Esophagus mucosa (tissue), 1 donor: ENCODE measurements around the gene ESPN. TPM values are rescaled to one million over a fixed set of nuclear protein-coding genes. Genes with fewer than 3 reads are reported as not detected.
"Not testable (repeated sequence)": the region's sequence is repeated elsewhere in the genome, so short reads cannot be mapped to it uniquely, and the experiment has no call there.

Experiments used
- ATAC-seq: fragments of 200-7000 bp; cut with Tn5 transposase; one replicate; pipeline ENCODE4 v1.9.1; 2020
- total RNA-seq: library from RNA; stranded (reverse); gene quantifications from one replicate; pipeline ENCODE4 v1.2.4, GENCODE V29; 2023
- donor health status: DM: yes; HTN: yes; CAD: no.

ESPN gene, protein sequence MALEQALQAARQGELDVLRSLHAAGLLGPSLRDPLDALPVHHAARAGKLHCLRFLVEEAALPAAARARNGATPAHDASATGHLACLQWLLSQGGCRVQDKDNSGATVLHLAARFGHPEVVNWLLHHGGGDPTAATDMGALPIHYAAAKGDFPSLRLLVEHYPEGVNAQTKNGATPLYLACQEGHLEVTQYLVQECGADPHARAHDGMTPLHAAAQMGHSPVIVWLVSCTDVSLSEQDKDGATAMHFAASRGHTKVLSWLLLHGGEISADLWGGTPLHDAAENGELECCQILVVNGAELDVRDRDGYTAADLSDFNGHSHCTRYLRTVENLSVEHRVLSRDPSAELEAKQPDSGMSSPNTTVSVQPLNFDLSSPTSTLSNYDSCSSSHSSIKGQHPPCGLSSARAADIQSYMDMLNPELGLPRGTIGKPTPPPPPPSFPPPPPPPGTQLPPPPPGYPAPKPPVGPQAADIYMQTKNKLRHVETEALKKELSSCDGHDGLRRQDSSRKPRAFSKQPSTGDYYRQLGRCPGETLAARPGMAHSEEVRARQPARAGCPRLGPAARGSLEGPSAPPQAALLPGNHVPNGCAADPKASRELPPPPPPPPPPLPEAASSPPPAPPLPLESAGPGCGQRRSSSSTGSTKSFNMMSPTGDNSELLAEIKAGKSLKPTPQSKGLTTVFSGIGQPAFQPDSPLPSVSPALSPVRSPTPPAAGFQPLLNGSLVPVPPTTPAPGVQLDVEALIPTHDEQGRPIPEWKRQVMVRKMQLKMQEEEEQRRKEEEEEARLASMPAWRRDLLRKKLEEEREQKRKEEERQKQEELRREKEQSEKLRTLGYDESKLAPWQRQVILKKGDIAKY
- total RNA-seq = 33.4 TPM

DNA sequence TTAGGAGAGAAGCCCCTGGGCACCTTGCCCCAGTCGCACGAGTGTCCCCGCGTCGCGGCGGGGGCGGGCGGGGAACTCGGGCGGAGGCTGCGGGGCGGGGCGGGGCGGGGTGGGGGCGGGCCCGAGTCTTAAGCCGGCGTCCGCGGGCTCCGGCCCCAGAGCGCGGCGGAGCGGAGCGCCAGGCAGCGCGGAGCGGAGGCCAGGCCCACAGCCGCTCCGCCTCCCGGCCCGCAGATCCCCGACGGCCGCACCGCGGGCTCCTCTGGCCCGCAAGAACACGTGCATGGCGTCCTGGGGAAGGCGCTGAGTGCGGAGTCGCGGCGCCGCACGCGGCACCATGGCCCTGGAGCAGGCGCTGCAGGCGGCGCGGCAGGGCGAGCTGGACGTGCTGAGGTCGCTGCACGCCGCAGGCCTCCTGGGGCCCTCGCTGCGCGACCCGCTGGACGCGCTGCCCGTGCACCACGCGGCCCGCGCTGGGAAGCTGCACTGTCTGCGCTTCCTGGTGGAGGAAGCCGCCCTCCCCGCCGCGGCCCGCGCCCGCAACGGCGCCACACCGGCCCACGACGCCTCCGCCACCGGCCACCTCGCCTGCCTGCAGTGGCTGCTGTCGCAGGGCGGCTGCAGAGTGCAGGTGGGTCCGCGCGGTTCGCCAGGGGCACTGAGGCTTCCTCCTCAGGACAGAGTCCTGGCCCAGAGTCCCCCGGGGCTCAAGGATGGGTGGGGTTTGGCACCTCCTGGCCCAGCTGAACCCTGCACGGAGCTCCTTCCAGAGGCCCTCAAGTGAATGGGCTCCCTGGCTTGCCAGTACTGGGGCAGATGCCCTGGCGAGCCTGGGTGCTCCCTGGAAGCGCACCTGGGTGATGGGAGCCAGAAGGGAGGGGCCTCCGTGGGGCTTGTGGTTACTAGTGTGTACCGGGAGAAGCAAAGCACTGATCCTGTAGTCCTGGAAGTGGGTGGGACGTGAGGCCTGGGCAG, at the start of gene ESPN:
ESPN (plus strand) TSS at position 158 of the 975 bp plus-strand sequence; CDS start at position 338, 180 bp downstream.
- ATAC-seq = peak; percentile 6

DNA sequence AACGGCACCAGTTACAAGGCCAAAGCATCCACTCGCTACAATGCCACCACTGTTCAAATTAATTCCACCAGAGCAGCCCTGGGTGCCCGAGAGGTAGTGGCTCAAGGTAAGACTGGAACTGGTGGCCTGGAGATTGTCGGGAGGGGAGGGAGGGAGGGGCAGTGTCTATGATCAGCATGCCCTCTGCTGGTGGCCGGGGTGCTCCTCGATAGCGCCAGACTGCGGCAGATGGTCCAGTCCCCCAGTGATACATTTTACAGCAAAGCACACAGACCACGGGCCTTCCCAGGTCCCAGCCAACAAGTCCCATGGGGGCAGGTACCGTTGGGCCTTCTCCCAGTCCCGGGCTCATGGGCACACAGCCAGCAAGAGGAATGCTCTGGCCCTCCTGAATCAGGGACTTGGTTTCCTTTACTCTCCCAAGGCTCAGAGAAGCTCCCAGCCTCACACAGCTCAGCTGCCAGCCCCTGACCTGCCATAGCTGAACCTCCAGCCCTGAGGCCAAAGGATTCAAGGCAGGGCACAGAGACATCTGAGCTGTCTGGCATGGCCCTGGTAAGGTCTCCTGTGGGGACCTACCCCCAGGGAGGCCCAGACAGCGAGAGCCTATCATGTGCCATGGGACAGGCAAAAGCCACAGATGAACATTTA, 46.4 kb upstream of the ESPN start:
- no peak for ATAC-seq

DNA sequence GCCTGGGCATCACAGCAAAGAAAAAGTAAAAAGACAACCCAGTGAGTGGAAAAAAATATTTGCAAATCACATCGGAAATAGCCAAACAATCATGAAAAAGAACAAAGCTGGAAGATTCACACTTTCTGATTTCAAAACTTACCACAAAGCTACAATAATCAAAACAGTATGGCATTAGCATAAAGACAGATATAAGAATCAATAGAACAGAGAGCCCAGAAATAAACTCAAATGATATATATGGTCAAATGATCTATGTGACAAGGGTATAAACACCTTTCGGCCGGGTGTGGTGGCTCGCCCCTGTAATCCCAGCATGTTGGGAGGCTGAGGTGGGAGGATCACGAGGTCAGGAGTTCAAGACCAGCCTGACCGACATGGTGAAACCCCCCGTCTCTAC, 44.5 kb upstream of the ESPN start:
- ATAC-seq = no peak

DNA sequence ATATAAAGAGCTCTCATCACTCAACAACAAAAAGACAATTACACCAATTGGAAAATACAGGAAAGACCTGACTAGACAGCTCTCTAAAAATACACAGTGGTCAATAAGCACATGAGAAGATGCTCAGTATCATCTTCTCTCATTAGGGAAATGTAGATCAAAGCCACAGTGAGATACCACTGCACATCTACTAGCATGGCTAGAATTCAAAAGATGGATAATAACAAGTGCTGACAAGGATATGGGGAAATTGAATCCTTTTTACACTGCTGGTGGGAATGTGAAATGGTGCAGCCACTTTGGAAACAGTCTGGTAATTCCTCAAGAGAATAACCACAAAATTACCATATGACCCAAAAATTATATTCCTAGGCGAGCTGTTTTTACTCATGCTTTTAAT, 40.4 kb upstream of the ESPN start:
- no peak for ATAC-seq

DNA sequence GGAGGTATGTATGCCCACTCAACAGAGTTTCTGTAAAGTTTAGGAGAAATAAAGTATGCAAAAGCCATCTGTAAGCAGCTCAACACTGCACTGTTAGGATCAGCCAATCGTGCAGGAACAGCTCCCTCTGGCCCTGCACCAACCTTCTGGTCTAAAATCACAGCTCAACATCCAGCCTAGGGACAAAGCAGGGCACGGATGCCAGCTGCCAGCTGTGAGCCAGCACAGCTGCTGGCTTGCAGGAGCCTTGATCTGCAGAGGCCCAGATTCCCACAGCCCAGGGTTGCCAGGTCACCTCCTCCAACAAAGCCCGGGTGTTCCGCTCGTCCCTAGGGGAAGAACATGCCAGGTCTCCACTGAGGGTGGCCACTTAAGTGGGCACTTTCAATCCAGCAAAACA, 39.6 kb upstream of the ESPN start:
- ATAC-seq = peak; percentile 32

DNA sequence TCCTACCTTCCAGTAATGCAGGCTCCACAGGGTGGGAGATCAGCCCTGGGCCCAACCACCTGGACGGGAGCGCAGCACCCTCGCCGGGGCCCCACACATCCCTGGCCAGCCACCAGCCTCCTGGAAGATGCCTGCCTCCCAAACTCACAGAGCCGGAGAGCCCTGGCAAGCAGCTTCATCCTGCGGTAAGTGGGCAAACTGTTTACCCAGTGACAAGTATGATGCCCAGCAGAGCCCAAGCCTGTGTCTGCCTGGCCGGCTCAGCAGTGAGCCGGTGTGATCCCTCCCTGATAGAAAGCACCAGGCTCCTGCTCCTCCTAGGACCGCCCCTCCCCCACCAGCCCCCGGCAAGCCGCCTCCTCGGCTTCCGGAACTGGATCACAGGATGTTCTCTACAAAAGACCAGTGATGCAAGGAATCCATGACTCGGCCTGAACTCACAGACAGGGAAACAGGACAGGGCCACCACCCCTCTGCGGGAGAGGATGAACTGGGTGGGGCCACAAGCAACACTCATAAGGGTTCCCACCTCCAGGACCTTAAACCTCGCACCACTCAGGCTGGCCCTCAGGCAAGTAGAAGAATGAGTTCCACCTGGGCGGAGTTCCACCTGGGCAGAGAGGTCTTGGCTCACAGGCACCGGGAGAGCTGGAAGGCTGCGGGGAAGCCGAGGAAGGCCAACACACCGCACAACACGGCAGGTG, 38.9 kb upstream of the ESPN start:
- ATAC-seq = peak; percentile 99

DNA sequence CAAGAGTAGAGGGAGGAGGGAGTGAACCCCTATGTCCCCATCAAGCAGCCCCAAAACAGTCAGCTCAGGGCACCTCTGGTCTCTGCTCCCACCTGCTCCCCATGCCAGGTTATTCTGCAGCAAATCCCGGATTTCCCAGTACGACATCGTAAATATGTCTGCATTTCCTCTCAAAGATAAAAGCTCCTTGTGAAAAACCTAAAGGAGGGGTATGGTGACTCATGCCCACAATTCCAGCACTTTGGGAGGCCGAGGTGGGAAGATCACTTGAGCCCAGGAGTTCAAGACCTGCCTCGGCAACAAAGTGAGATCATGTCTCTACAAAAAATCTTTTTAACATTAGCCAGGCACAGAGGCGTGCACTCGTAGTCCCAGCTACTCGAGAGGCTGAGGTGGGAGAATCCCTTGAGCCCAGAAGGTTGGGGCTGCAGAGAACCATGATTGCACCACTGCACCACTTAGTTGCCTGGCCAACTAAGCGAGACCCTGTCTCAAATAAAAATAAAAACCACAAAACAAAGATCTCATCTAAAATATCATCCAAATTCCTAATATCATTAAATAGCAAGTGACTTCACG, 38.1 kb upstream of the ESPN start:
- ATAC-seq = peak; percentile 1

DNA sequence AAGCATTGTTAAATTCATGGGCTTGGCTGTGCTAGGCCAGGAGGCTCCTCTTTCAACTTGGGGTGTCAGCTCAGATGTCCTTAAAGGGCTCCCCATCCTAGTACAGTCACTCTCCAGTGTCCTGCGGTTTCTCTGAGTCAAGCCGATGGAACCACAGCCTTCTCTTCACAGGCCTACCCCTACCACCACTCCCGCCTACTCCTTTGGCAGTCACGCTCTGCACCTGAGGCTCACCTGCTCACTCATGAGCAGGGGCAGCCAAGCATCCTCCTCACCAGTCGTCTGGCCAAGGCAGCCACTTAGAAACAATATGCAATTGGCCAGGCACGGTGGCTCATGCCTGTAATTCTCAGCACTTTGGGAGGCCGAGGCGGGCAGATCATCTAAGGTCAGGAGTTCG, 34.6 kb upstream of the ESPN start:
- no peak for ATAC-seq

DNA sequence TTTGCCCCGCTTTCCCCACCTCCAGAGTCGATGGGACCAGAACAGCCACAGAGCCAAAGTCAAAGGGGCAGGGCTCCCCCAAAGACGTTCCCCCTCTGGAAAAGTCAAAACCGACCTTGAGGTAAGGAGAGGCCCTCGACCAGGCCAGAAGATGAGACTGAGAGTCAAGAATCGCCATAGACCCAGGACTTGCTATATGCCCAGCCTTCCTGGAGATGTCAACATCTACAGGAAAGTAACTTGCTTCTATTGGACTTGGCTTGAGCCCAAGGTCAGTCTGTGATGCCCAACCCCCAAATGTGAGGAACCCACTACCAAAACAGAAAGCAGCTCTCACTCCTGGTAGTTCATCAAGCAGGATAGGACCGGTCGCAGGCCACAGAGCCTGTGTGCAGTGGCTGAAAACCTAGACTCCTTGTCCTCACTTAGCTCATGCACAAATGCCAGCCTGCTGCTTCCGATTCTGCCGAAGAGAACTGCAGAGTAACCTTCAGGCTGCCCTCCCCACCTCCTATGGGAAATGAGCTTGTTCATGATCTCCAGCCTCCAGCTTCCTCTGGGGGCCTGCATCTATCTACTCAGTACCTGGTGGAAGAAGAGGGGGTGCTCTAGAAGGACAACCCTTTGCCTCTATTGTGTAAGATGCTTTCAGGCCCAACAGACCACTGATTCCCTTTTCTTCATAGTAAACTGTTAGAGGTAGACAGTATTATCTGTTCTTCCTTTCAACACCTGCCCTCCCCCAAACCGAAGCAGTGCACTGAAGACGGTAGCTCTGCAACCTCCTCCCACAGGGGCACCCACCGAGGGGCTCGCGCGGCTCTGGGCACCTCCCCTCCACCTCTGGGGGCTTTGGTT, 32.4 kb upstream of the ESPN start:
- ATAC-seq = no peak

DNA sequence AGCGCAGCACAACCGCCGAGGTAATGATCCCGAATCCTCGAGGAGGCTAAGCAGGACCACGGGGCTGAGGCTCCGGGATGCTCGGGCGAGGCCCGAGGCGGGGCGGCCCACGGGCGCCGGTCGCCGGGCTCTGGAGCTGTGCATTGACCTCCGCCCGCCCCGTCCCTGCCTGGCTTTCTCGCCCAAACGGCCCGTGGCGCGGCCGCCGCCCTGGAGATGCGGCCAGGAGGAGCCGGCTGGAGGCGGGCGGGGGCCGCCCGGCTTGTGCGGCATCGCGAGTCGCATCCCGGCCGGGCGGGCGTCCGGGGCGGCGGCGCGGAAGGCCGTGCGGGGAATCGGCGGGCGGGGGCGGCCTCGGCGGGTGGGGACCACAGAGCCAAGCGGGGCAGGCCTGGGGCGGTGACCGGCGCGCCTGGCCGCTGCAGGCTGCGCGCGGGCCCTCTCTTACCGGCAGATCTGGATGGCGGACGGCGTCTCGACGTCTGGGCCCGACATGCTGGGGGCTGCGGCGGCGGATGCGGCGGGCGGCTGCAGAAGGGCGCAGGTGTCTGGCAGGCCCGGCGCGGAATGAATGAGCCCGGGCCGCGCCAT, 31.7 kb upstream of the ESPN start:
- peak; percentile 8 for ATAC-seq

DNA sequence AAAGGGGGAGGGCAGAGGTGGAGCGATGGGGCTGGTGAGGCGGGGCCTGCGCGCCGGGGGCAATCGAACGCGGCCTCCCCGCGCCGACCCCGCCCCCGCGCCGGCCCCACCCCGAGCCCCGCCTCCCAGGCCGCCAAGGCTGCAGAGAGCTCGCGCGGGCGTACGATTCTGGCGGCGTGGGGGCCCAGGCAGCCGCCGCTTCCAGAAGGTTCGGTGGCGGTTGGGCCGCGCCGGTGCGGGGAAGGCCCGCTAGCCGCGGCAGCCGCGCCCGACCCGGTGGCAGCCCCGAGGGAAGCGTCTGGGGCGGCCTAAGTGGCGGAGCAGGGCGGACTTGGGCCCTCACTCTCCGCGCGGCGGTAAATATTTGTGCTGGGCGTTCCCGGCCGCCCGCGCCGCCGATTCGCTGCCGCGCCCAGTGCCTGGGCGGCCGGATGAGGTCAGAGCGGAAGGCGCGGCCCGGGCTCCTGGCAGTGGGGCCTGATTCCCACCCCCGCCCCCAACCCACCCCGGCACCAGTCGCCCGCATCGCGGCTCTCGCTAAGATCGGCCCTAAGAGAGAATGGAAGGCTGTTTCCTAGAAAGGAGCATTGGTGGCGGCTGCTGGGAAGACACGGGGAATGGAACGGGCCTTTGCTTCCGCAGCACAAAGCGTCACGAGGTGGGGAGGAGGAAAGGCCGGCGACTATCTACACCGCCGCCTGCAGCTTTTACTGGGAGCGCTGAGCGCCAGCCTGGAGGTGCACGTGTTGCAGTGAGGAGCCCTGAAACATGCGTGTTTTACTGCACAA, 31.0 kb upstream of the ESPN start, which contains the start of gene ACOT7:
ACOT7 (minus strand) TSS at position 368 of the 788 bp plus-strand sequence. CDS start 368 bp downstream, outside the sequence.
- ATAC-seq = peak; percentile 95

DNA sequence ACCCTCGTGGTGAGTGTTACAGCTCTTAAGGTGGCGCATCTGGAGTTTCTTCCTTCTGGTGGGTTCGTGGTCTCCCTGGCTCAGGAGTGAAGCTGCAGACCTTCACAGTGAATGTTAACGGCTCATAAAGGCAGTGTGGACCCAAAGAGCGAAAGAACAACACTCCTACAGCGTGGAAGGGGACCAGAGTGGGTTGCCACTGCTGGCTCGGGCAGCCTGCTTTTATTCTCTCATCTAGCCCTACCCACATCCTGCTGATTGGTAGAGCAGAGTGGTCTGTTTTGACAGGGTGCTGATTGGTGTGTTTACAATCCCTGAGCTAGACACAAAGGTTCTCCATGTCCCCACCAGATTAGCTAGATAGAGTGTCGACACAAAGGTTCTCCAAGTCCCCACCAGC, 29.4 kb upstream of the ESPN start:
- ATAC-seq = not testable (repeated sequence)

DNA sequence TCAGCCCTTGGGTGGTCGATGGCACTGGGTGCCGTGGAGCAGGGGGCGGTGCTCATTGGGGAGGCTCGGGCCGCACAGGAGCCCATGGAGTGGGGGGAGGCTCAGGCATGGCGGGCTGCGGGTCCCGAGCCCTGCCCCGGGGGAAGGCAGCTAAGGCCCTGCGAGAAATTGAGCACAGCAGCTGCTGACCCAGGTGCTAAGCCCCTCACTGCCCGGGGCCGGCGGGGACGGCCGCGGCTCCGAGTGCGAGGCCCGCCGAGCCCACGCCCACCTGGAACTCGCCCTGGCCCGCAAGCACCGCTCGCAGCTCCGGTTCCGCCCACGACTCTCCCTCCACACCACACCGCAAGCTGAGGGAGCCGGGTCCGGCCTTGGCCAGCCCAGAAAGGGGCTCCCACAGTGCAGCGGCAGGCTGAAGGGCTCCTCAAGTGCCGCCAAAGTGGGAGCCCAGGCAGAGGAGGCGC, 28.8 kb upstream of the ESPN start:
- ATAC-seq = not testable (repeated sequence)

DNA sequence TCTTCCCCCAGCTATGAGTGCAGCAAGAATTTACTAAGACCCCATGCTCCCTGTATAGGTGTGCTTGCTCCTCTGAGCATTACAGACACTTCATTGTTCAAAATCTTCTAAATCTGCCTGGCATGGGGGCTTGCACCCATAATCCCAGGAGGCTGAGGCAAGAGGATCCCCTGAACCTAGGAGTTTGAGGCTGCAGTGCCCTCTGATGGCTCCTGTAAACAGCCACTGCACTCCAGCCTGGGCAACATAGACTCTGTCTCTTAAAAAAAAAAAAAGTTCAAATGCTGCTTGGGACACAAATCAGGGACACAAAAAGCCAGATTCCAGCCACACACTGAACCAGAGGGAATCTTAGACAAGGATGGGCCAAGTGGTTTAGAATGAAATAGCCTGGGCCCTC, 27.6 kb upstream of the ESPN start:
- ATAC-seq = no peak

DNA sequence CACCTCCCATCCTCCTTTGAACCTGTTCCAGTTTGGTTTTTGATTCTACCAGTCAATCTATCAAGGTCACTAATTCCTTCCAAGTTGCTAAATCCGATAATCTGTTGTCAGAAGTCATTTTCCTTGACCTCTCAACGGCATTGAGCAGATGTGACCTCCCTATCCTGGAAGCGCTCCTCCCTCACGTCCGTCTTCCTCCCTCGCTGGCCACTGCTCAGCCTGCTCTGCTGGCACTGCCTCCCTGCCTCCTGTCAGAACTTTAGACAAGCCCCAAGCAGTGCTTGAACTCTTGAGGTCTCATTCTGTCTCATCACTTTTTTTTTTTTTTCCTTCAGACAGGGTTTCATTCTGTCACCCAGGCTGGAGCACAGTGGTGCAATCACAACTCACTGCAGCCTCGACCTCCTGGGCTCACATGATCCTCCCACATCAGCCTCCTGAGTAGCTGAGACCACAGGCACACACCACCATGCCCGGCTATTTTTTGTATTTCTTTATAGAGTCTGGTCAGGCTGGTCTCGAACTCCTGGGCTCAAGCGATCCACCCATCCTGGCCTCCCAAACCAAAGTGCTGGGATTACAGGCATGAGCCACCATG, 26.6 kb upstream of the ESPN start:
- ATAC-seq = no peak

DNA sequence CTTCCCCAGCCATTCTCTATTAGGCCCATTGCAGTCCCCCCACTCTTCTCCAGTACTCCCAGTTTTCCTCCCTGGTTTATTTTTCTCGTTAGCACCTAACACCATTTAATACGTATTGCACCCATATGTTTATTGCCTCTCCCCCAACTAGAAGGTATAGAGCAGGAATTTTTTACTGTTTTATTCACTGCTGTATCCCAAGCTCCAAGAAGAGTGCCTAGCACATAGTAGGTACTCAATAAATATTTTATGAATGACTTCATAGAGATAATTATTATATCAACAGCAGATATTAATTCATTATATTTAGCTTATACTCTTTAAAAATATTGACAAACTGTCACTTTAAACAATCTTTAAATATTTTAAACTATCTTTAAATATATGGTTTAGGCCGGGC, 25.3 kb upstream of the ESPN start:
- no peak for ATAC-seq

DNA sequence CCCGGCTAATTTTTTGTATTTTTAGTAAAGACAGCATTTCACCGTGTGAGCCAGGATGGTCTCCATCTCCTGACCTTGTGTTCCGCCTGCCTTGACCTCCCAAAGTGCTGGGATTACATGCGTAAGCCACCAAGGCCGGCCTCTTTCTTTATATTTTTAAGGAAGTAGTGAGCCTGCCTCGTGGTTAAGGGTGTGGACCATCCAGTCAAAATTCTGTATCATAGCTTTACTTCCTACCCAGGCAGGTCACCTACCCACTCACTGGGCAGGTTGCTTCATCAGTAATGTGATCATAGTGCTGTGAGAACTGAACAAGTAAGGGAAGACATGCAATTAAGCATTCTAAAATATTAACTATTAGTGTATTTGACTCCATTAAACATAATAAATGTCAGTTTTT, 22.9 kb upstream of the ESPN start:
- ATAC-seq = peak; percentile 88

DNA sequence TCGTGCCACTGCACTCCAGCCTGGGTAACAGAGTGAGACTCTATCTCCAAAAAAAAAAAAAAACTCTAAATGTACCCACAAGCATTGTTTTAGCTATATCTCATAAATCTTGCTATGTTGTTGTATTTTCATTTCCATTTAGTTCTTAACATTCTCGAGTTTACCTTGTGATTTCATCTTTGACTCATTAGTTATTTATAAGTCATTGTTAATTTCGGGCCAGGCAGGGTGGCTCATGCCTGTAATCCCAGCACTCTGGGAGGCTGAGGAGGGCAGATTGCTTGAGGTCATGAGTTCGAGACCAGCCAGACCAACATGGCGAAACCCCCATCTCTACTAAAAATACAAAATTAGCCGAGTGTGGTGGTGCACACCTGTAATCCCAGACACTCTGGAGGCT, 16.6 kb upstream of the ESPN start:
- ATAC-seq = no peak
